Ovary (tissue), 9 donors: Measurements from ENCODE around the gene HOXA6. TPM values are rescaled to one million over a fixed set of nuclear protein-coding genes. Genes with fewer than 3 reads are reported as not detected.

Source experiments
- DNase-seq, 5 donors: peaks; one replicate each; pipeline ENCODE4 v3.0.0-alpha.2; 2019 to 2020
- H3K27ac ChIP-seq, 2 donors: fragments of 200-600 bp; one replicate each; pipeline versions ENCODE4 v1.5.1 to v1.8.0; 2019 to 2022
- H3K27me3 ChIP-seq: fragments of 200-600 bp; one replicate; pipeline ENCODE4 v1.8.0; 2022
- H3K36me3 ChIP-seq: fragments of 200-600 bp; sonication (generic); one replicate; pipeline ENCODE4 v1.5.1; 2019
- H3K4me1 ChIP-seq: one replicate; pipeline ENCODE4 v1.8.1; 2013; ENCODE audit warnings: mild to moderate bottlenecking, moderate library complexity; ENCODE audit not compliant: insufficient read depth
- H3K4me3 ChIP-seq: fragments of 200-600 bp; sonication (generic); one replicate; pipeline ENCODE4 v1.5.1; 2017
- H3K9me3 ChIP-seq, 2 donors: fragments of 200-600 bp in 1 of 2; sonication (generic) in 1 of 2; one replicate each; pipeline versions ENCODE4 v1.5.1 to v1.8.1; 2013 to 2019; ENCODE audit warnings: mild to moderate bottlenecking in 1 of 2, moderate library complexity in 1 of 2
- CTCF ChIP-seq, 3 donors: fragments of 450-650 bp in 2 of 3; fragments of 200-600 bp in 1 of 3; IDR thresholded peaks; one replicate each; pipeline versions ENCODE4 v1.5.1 to v1.8.0; 2016 to 2022; ENCODE audit warnings: antibody characterized with exemption in 3 of 3, mild to moderate bottlenecking in 1 of 3
- EP300 ChIP-seq: sonication (generic); formaldehyde crosslinking; IDR thresholded peaks from one replicate; pipeline ENCODE4 v1.6.1; 2017; ENCODE audit warnings: antibody characterized with exemption
- POLR2A ChIP-seq: fragments of 450-650 bp; IDR thresholded peaks from one replicate; pipeline ENCODE4 v1.6.1; 2017; ENCODE audit warnings: antibody characterized with exemption, mild to moderate bottlenecking, moderate library complexity
- WGBS, 3 donors: extraction: QIAGEN DNeasy Blood & Tissue Kit in 1 of 3; methylation state at CpG; one replicate each; pipeline versions ENCODE4 v1.1.5 to v1.1.7; 2013 to 2017; 5-methylcytosine and 5-hydroxymethylcytosine counted together
- intact Hi-C, 4 donors: fragments of 100-400 bp; cut with DNase I; formaldehyde crosslinking; loops; one replicate each; pipeline versions ENCODE4 v1.11.0 to v1.15.1; 2022 to 2023
- polyA plus RNA-seq, 2 donors: library from polyadenylated mRNA; stranded (reverse); fragments of 200-250 nt in 1 of 2; fragments of 350-450 nt in 1 of 2; fragmentation: Illumina TruSeq in 1 of 2; extraction: RNeasy Lipid Tissue Mini Kit (QIAGEN cat#74804) in 1 of 2; gene quantifications; one replicate each; pipeline ENCODE4 v1.2.3, GENCODE V29; 2013 to 2014
- total RNA-seq, 7 donors: library from RNA; depleted of rRNA in 2 of 7; stranded (reverse); fragments of >200 nt in 2 of 7; fragmentation: NEBNext Ultra II Directional in 3 of 7; extraction: Animal tissue kit (Norgen Biotek cat#: 25700) in 3 of 7; gene quantifications; one replicate each; pipeline versions ENCODE4 v1.1.0 to v1.2.4, GENCODE V29; 2016 to 2023
- donor health status: DM: no; HTN: no; CAD: no; lungs with moderate emphysema.
- donor health status: DM: no; HTN: no; CAD: no.
- donor health status: Bipolar disorder and iron deficiency.
- donor health status: DM: yes; HTN: yes; CAD: no.
- donor health status: DM: no; HTN: no; CAD: no.
- donor health status: DM: yes; HTN: yes; CAD: no.

The HOXA6 gene
- total and polyA plus RNA-seq, 9 donors, result 0.29 to 4.2 (median 0.39) TPM; not detected in 1

GRCh38 chr7:27143950-27144780 is 3.4 kb downstream of the HOXA6 start:
- no peaks in the 10 kb centered on the region for H3K36me3 ChIP-seq
- H3K4me3 ChIP-seq, result no peak overlapping the region
- H3K27ac ChIP-seq, result no peak overlapping the region
- H3K27me3 ChIP-seq, result no peaks in the 10 kb centered on the region
- intact Hi-C loops, result loop anchor here in 3 of 4 donors (5.0 kb wide), 2 partner anchors 287 to 292 kb away; no protein-coding TSS in a partner anchor
- H3K9me3 ChIP-seq, result peaks cover 0 to 6% of the 10 kb centered on the region in 2 donors
- DNase-seq, result no peak
- TF ChIP-seq EP300 (no peak), POLR2A (no peak), CTCF (IDR thresholded peaks at IDR 0.05) (no peak)
- peaks cover 1% of the 10 kb centered on the region for H3K4me1 ChIP-seq
- 32 to 49% (median 34%) methylated on average over 40 of the region's 40 CpGs for WGBS, 3 donors

GRCh38 chr7:27143023-27143949 is 4.3 kb downstream of the HOXA6 start, which contains the start of gene HOXA5:
TSS of gene HOXA5 (minus strand) at chr7:27143681. CDS start at chr7:27143607, 74 bp downstream.
- H3K27me3 ChIP-seq, result no peaks in the 10 kb centered on the region
- TF ChIP-seq CTCF (IDR thresholded peaks at IDR 0.05), result peak in 1 of 3 donors; percentile 56
- no peak for TF ChIP-seq POLR2A
- no peak for TF ChIP-seq EP300
- 4 to 23% (median 5%) methylated on average over 65 to 86 of the region's 86 CpGs for WGBS, 3 donors
- no peak within 1 kb of the TSS for H3K27ac ChIP-seq
- peaks cover 0 to 6% of the 10 kb centered on the region in 2 donors for H3K9me3 ChIP-seq
- peak within 1 kb of the TSS; percentile 34 for H3K4me3 ChIP-seq
- peak in 2 of 5 donors; percentile 67 to 86 for DNase-seq
- intact Hi-C loops, result loop anchor here in 3 of 4 donors (5.0 kb wide), 2 partner anchors 286 to 291 kb away; no protein-coding TSS in a partner anchor
- H3K4me1 ChIP-seq, result peaks cover 1% of the 10 kb centered on the region
- no peaks in the 10 kb centered on the region for H3K36me3 ChIP-seq

GRCh38 chr7:27142580-27143022 is 5.0 kb downstream of the HOXA6 start:
- Histone ChIP-seq H3K27me3 (no peaks in the 10 kb centered on the region), H3K4me3 (peak overlapping the region; percentile 34), H3K4me1 (peaks cover 1% of the 10 kb centered on the region), H3K9me3 (peaks cover 0 to 6% of the 10 kb centered on the region in 2 donors), H3K27ac (no peak overlapping the region), H3K36me3 (no peaks in the 10 kb centered on the region)
- no peak for DNase-seq
- TF ChIP-seq EP300 (no peak), CTCF (IDR thresholded peaks at IDR 0.05) (no peak), POLR2A (no peak)
- 7 to 22% (median 8%) methylated on average over 29 of the region's 29 CpGs for WGBS, 3 donors
- intact Hi-C loops, result loop anchor here in 3 of 4 donors (5.0 kb wide), 2 partner anchors 285 to 290 kb away; no protein-coding TSS in a partner anchor
